Measurements from ENCODE around the gene PRAC1. TPM values are rescaled to one million over a fixed set of nuclear protein-coding genes. Genes with fewer than 3 reads are reported as not detected.

PRAC1 gene
- total RNA-seq, 1 donor from 2014 or later, result not detected

GRCh38 chr17:48759288-48759687 is 37.0 kb upstream of the PRAC1 start:
- DNase-seq (ENCODE audit: low read depth), result no peak
- no peak overlapping the region for H3K4me3 ChIP-seq (ENCODE audit: low read depth, low read length)
- no peak for TF ChIP-seq CTCF (conservative IDR thresholded peaks at IDR 0.05; ENCODE audit: low read depth, low read length)

- DNase-seq (ENCODE audit: low read depth), result peak; percentile 43
- TF ChIP-seq CTCF (conservative IDR thresholded peaks at IDR 0.05; ENCODE audit: low read depth, low read length), result no peak
- H3K4me3 ChIP-seq (ENCODE audit: low read depth, low read length), result no peak overlapping the region
These were observed 35.2 kb upstream of the PRAC1 start for GRCh38 chr17:48757524-48757961.

GRCh38 chr17:48756830-48757251 is 34.5 kb upstream of the PRAC1 start:
- no peak for DNase-seq (ENCODE audit: low read depth)
- no peak for TF ChIP-seq CTCF (conservative IDR thresholded peaks at IDR 0.05; ENCODE audit: low read depth, low read length)
- H3K4me3 ChIP-seq (ENCODE audit: low read depth, low read length), result no peak overlapping the region

GRCh38 chr17:48755356-48755755 is 33.0 kb upstream of the PRAC1 start:
- H3K4me3 ChIP-seq (ENCODE audit: low read depth, low read length), result no peak overlapping the region
- TF ChIP-seq CTCF (conservative IDR thresholded peaks at IDR 0.05; ENCODE audit: low read depth, low read length), result no peak
- no peak for DNase-seq (ENCODE audit: low read depth)

GRCh38 chr17:48754500-48755261 is 32.4 kb upstream of the PRAC1 start:
- no peak for TF ChIP-seq CTCF (conservative IDR thresholded peaks at IDR 0.05; ENCODE audit: low read depth, low read length)
- H3K4me3 ChIP-seq (ENCODE audit: low read depth, low read length), result peak overlapping the region; percentile 29
- DNase-seq (ENCODE audit: low read depth), result no peak

- no peak for TF ChIP-seq CTCF (conservative IDR thresholded peaks at IDR 0.05; ENCODE audit: low read depth, low read length)
- peak overlapping the region; percentile 29 for H3K4me3 ChIP-seq (ENCODE audit: low read depth, low read length)
- DNase-seq (ENCODE audit: low read depth), result peak; percentile 20
These were observed 31.6 kb upstream of the PRAC1 start for GRCh38 chr17:48753794-48754499.
